HEK293 (cell line): ENCODE data around the gene SRSF12.
A peak's percentile ranks its signal among the peaks of the same experiment; 100 is the strongest.

Experiments used
- CTCF ChIA-PET: fragments of 350-600 bp; formaldehyde crosslinking; extraction: SDS; loops from one replicate; lab custom pipeline; 2021; ENCODE audit warnings: antibody characterized with exemption; lab: Yijun Ruan, JAX
- POLR2A ChIA-PET: fragments of 300-600 bp; formaldehyde crosslinking; extraction: SDS; loops from one replicate; lab custom pipeline; 2020; ENCODE audit warnings: antibody characterized with exemption, inconsistent platforms; lab: Yijun Ruan, JAX
- H3K27ac ChIP-seq: fragments of 200-500 bp; sonication (Bioruptor generic); 2 replicates; pipeline ENCODE4 v1.5.1; 2014; ENCODE audit warnings: low read depth, low read length, control low read depth, inconsistent platforms; ENCODE audit errors: extremely low read depth
- H3K36me3 ChIP-seq, 2 experiments: fragments of 200-500 bp in 1 of 2; sonication (Bioruptor generic) in 1 of 2; 1 replicate in 1 of 2; 2 replicates in 1 of 2; pipeline ENCODE4 v1.5.1; 2014 to 2017; ENCODE audit warnings: inconsistent platforms in 2 of 2, low read length in 2 of 2; ENCODE audit not compliant: control insufficient read depth in 2 of 2, insufficient read depth in 1 of 2
- H3K4me1 ChIP-seq: fragments of 200-500 bp; sonication (Bioruptor generic); 2 replicates; pipeline ENCODE4 v1.5.1; 2014; ENCODE audit warnings: mild to moderate bottlenecking, low read length, inconsistent platforms; ENCODE audit not compliant: control insufficient read depth, insufficient read depth
- H3K4me3 ChIP-seq: 2 replicates; pipeline ENCODE4 v1.5.1; 2011; ENCODE audit warnings: low read depth, mild to moderate bottlenecking, control low read depth, low read length, moderate library complexity
- H3K9me3 ChIP-seq: fragments of 200-500 bp; sonication (Bioruptor generic); 2 replicates; pipeline ENCODE4 v1.5.1; 2014; ENCODE audit warnings: low read depth, low read length, inconsistent platforms; ENCODE audit not compliant: control insufficient read depth, insufficient read depth
- GLIS2 ChIP-seq: fragments of 450-650 bp; formaldehyde crosslinking; IDR thresholded peaks from 2 replicates; pipeline ENCODE4 v1.5.1; 2016; ENCODE audit warnings: missing biosample characterization, missing genetic modification characterization
- INSM2 ChIP-seq: fragments of 450-650 bp; formaldehyde crosslinking; IDR thresholded peaks from 2 replicates; pipeline ENCODE4 v1.5.1; 2016; ENCODE audit warnings: missing biosample characterization, missing genetic modification characterization
- MZF1 ChIP-seq: fragments of 450-650 bp; formaldehyde crosslinking; IDR thresholded peaks from 2 replicates; pipeline ENCODE4 v1.5.1; 2017; ENCODE audit warnings: missing biosample characterization, missing genetic modification characterization, borderline replicate concordance
- PRDM10 ChIP-seq: fragments of 450-650 bp; formaldehyde crosslinking; IDR thresholded peaks from 2 replicates; pipeline ENCODE4 v1.5.1; 2016; ENCODE audit warnings: missing biosample characterization, missing genetic modification characterization
- TSHZ1 ChIP-seq: fragments of 450-650 bp; formaldehyde crosslinking; IDR thresholded peaks from 2 replicates; pipeline ENCODE4 v1.5.1; 2016; ENCODE audit warnings: missing biosample characterization, missing genetic modification characterization, borderline replicate concordance
- ZBTB20 ChIP-seq: fragments of 450-650 bp; formaldehyde crosslinking; IDR thresholded peaks from 2 replicates; pipeline ENCODE4 v1.5.1; 2016; ENCODE audit warnings: missing biosample characterization, missing genetic modification characterization
- ZBTB44 ChIP-seq: fragments of 450-650 bp; IDR thresholded peaks from 2 replicates; pipeline ENCODE4 v1.5.1; 2018; ENCODE audit warnings: missing biosample characterization, mild to moderate bottlenecking, missing genetic modification characterization
- ZFP37 ChIP-seq: fragments of 450-650 bp; formaldehyde crosslinking; IDR thresholded peaks from 2 replicates; pipeline ENCODE4 v1.5.1; 2016; ENCODE audit warnings: missing biosample characterization, missing genetic modification characterization
- ZNF121 ChIP-seq: fragments of 450-650 bp; formaldehyde crosslinking; IDR thresholded peaks from 2 replicates; pipeline ENCODE4 v1.5.1; 2016; ENCODE audit warnings: missing biosample characterization, missing genetic modification characterization
- ZNF175 ChIP-seq: fragments of 450-650 bp; formaldehyde crosslinking; IDR thresholded peaks from 2 replicates; pipeline ENCODE4 v1.5.1; 2016; ENCODE audit warnings: missing biosample characterization, missing genetic modification characterization
- ZNF391 ChIP-seq: fragments of 450-650 bp; formaldehyde crosslinking; IDR thresholded peaks from 2 replicates; pipeline ENCODE4 v1.5.1; 2016; ENCODE audit warnings: low read depth, missing biosample characterization, missing genetic modification characterization, borderline replicate concordance
- ZNF433 ChIP-seq: fragments of 450-650 bp; formaldehyde crosslinking; IDR thresholded peaks from 2 replicates; pipeline ENCODE4 v1.5.1; 2016; ENCODE audit warnings: missing biosample characterization, missing genetic modification characterization, low read depth
- ZNF488 ChIP-seq: fragments of 450-650 bp; formaldehyde crosslinking; IDR thresholded peaks from 2 replicates; pipeline ENCODE4 v1.5.1; 2016; ENCODE audit warnings: missing biosample characterization, missing genetic modification characterization
- ZNF558 ChIP-seq: fragments of 450-650 bp; formaldehyde crosslinking; IDR thresholded peaks from 2 replicates; pipeline ENCODE4 v1.5.1; 2016; ENCODE audit warnings: missing biosample characterization, missing genetic modification characterization
- ZNF654 ChIP-seq: fragments of 450-650 bp; formaldehyde crosslinking; IDR thresholded peaks from 2 replicates; pipeline ENCODE4 v1.5.1; 2016; ENCODE audit warnings: low read depth, missing biosample characterization, missing genetic modification characterization
- ZNF658 ChIP-seq: fragments of 450-650 bp; formaldehyde crosslinking; IDR thresholded peaks from 2 replicates; pipeline ENCODE4; 2016; ENCODE audit warnings: missing biosample characterization, missing genetic modification characterization
- ZNF660 ChIP-seq: fragments of 450-650 bp; IDR thresholded peaks from 2 replicates; pipeline ENCODE4 v1.5.1; 2018; ENCODE audit warnings: missing biosample characterization, mild to moderate bottlenecking, missing genetic modification characterization
- ZNF768 ChIP-seq: fragments of 450-650 bp; formaldehyde crosslinking; IDR thresholded peaks from 2 replicates; pipeline ENCODE4 v1.5.1; 2018; ENCODE audit warnings: missing biosample characterization, mild to moderate bottlenecking, missing genetic modification characterization
- ZSCAN23 ChIP-seq: fragments of 450-650 bp; formaldehyde crosslinking; IDR thresholded peaks from 2 replicates; pipeline ENCODE4 v1.5.1; 2016; ENCODE audit warnings: missing biosample characterization, missing genetic modification characterization
- ZSCAN30 ChIP-seq: fragments of 450-650 bp; IDR thresholded peaks from 2 replicates; pipeline ENCODE4 v1.5.1; 2018; ENCODE audit warnings: missing biosample characterization, mild to moderate bottlenecking, missing genetic modification characterization, moderate library complexity

SRSF12 gene

GRCh38 chr6:89084954-89085353 is 32.9 kb downstream of the SRSF12 start:
- POLR2A ChIA-PET: interaction anchor here (0.9 to 10.4 kb wide), 2 partner anchors 14 to 32 kb away, joined by 3 to 84 read pairs; partner anchors contain the start of gene SRSF12
- CTCF ChIA-PET: interaction anchor here (0.7 to 3.2 kb wide), 6 partner anchors 23 to 286 kb away, joined by 3 to 19 read pairs (median 8); no protein-coding TSS in a partner anchor
- TF ChIP-seq ZNF768 (no peak), ZNF654 (tag by site-specific recombination) (no peak), ZSCAN30 (no peak), MZF1 (tag by site-specific recombination) (no peak), ZNF121 (no peak), ZBTB20 (tag by site-specific recombination) (no peak), TSHZ1 (no peak), ZNF488 (no peak), ZNF558 (tag by site-specific recombination) (no peak), INSM2 (tag by site-specific recombination) (no peak), ZFP37 (no peak), GLIS2 (no peak), ZNF175 (no peak), ZBTB44 (tag by site-specific recombination) (no peak), ZSCAN23 (tag by site-specific recombination) (no peak), ZNF391 (no peak), ZNF658 (tag by site-specific recombination) (no peak), ZNF660 (tag by site-specific recombination) (no peak)
- Histone ChIP-seq H3K27ac (no peak overlapping the region), H3K9me3 (no peaks in the 10 kb centered on the region), H3K36me3 (peaks cover 28 to 40% of the 10 kb centered on the region in 2 experiments), H3K4me1 (peaks cover 4% of the 10 kb centered on the region; the same call in 1 of the 2 replicates), H3K4me3 (no peak overlapping the region)

GRCh38 chr6:89084542-89084941 is 33.3 kb downstream of the SRSF12 start:
- H3K4me3 ChIP-seq: no peak overlapping the region
- ChIA-PET POLR2A (interaction anchor here (0.9 to 10.4 kb wide), 4 partner anchors 8 to 102 kb away, joined by 3 to 84 read pairs (median 4); partner anchors contain the start of gene SRSF12), CTCF (interaction anchor here (0.9 to 3.2 kb wide), 5 partner anchors 38 to 287 kb away, joined by 3 to 19 read pairs (median 8); no protein-coding TSS in a partner anchor)
- no peak for TF ChIP-seq ZNF433
- peak; percentile 67 for TF ChIP-seq PRDM10
- TF ChIP-seq, all 188 proteins: peak for 1
- Histone ChIP-seq H3K27ac (no peak overlapping the region), H3K36me3 (peaks cover 28 to 40% of the 10 kb centered on the region in 2 experiments), H3K9me3 (no peaks in the 10 kb centered on the region), H3K4me1 (peaks cover 4% of the 10 kb centered on the region; the same call in 1 of the 2 replicates)
